Renal cortex interstitium (tissue), 11 donors: ENCODE measurements around the gene MYO3B. TPM values are rescaled to one million over a fixed set of nuclear protein-coding genes. Genes with fewer than 3 reads are reported as not detected.
"Not testable (repeated sequence)": the region's sequence is repeated elsewhere in the genome, so short reads cannot be mapped to it uniquely, and the experiment has no call there.

Experiments
- DNase-seq, 11 donors: peaks; one replicate each; pipeline ENCODE4 v3.0.0-alpha.2; 2013; ENCODE audit warnings: low read depth in 9 of 11, low spot score in 4 of 11; ENCODE audit errors: extremely low read depth in 1 of 11
- polyA plus RNA-seq, 3 donors: library from polyadenylated mRNA; unstranded; fragments of 120-200 nt; gene quantifications; one replicate each; pipeline ENCODE4 v1.2.1, GENCODE V29; 2013; ENCODE audit not compliant: insufficient read length in 3 of 3

The MYO3B gene
- polyA plus RNA-seq, 3 donors, result 6.1 to 9.9 (median 6.6) TPM

DNA sequence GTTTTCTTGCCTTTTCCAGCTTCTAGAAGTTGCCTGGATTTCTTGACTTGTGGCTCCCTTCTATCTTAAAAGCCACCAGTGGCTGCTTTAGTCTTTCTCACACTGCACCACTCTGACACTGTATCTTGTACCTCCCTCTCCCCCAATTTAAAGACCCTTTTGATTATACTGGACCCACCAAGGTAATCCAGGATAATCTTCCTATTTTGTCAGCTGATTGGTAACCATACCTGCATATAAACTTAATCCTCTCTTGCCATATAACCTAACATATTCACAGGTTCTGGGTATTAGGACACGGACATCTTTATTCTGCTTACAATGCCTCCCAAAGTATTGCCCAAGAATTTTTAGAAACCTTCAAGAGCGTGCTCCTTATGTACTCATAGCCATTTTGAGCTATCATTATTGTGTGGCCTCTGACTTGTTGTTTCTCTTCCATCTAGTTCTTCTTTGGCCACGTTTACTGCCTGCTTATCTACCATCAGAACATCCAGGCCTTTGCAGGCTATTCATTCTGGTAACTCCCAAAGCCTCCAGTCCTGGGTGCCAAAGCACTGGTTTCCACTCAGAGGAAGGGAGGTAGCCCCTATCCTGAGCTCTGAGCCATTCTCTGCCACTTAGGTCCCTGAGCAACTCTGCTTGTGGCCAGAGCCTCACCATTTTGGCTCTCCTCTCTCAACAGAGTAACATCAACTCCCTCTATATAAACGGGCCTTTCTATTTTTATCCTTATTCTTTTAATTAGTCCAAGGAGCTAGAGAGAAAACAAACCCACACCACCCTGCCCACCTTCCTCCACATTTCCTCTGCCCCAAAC, 70.8 kb downstream of the MYO3B start:
- no peak for DNase-seq

DNA sequence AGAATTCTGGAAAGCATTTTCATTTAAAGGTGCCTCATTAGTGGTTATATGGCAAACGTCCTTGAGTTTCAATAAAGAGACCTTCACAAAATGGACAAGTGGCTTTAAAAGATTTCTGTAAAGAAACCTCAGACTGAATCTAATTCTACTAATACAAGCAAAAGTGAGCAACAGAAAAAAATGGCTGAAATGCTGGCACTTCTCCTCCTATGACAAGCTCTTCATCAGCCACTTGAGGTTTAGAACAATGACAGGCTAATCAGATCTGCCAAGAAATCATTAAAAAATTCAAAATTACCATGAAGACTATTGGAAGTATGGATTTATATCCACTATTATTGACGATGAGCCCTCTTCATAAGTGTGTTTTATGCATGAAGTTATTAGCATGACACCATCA, 71.8 kb downstream of the MYO3B start:
- DNase-seq, result no peak

DNA sequence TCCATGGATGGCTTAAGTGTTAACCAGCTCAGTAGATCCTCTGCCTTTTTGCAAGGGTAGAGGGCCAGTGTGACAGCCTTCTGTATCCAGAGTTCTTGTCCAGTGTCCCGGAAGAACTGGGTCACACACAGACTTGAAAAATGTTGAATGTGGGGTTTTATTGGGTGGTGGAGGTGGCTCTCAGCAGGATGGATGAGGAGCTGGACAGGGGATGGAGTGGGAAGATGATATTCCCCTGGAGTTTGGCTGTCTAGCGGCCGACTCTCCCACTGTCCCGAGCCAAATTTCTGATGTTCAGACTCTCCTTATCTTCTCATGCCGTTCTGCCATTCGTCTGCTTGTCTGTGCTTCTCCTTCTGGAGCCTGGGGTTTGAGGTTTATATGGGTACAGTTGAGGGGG, 72.6 kb downstream of the MYO3B start:
- no peak for DNase-seq

DNA sequence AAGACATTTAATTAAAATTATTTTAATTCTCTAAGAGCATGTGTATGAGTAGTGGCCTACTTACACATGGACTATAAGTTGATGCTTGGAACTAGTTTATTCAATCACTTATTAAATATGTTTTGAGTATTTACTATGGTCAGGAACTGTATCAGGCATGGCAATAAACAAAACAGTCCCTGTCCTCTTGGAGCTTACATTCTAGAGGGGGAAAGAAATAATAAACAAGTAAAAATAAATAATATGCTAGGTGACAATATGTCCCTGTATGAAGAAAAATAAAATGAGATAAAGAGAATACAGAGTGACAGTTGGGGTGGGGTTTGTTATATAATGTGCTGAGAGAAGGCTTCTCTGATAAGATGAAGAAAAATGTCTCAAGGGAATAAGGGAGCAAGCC, 74.5 kb downstream of the MYO3B start:
- no peak for DNase-seq

DNA sequence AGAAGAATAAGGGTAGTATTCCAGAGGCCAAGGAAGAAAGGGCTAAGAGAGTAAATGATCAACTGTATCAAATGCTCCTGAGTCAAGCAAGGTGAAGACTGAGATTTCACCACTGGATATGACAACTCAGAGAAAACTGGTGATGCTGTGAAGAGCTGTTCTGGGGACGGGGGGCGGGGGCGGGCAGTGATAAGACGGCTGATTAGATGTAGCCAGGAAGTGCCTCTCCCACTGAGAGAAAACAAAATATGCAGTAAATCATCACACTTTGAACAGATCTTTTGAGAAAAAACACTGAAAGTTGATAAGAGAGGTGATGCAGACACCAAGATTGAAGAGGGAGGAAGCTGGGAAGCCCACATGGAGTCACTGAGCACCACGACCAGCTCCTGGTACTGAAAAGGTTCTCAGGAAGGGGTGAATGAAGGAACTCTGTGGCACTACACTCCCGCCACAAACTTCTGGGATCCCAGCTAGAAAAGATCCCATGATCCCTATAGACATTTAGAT, 75.8 kb downstream of the MYO3B start:
- no peak for DNase-seq

DNA sequence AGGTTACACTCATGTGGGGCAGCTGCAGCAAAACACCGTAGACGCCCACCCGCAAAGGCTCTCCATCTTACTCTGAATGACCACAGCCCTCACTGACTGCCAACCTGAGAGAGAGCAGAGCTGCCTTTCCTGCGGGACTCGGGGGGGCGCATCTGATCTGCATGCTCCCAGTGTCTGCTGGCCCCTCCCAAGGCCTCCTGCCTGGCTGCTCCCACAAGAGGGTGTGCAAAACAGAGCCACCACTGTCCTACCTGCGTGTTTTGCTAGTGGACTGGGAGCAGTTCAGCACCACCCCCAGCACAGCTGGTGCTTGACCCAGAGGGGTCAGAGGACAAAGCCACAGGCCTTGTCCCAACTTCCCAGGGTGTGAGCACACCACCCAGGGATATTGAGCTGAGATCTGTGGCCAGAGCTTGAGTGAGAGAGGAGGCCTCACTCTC, 76.4 kb downstream of the MYO3B start:
- DNase-seq, result no peak

DNA sequence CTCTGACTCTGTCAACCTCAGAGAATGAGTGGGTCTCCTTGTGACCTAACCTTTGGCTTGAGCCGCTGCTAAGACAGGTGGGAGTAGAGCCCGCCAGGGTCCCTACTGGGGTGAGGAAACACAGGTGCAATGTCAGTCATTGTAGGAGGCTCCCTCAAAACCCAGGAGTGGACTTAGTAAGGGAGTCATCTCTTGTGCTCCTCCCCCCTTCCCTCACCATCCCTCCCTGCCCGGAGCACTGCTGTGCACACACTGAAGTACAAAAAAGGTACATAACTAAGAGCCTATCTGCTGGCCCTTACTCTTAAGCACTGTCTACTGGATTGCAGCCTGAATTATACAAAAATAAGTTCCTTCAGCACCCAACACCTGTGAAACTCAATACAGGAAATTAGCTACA, 77.2 kb downstream of the MYO3B start:
- no peak for DNase-seq

DNA sequence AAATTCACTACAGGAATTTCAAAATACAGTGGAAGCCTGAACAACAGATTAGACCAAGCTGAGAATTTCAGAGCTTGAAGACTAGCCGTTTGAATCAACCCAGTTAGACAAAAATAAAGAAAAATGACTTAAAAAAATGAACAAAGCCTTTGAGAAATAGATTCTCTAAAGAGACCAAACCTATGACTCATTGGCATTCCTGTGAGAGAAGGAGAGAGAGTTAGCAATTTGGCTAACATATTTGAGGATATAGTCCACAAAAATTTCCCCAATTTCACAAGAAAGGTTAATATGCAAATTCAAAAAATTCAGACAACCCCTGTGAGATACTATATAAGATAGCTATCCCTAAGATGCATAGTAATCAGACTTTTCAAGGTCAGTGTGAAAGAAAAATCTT, 78.0 kb downstream of the MYO3B start:
- no peak for DNase-seq

DNA sequence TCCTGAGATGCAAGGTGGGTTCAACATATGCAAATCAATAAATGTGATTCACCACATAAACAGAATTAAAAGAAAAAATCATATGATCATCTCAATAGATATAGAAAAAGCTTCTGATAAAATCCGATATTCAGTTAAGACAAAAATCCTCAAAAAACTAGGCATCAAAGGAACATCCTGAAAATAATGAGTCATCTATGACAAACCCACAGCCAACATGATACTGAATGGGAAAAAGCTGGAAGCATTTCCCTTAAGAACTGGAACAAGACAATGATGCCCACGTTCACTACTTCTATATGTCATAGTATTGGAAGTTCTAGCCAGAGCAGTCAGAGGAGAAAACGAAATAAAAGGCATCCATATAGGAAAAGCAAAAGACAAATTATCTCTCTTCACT, 80.4 kb downstream of the MYO3B start:
- DNase-seq, result no peak

DNA sequence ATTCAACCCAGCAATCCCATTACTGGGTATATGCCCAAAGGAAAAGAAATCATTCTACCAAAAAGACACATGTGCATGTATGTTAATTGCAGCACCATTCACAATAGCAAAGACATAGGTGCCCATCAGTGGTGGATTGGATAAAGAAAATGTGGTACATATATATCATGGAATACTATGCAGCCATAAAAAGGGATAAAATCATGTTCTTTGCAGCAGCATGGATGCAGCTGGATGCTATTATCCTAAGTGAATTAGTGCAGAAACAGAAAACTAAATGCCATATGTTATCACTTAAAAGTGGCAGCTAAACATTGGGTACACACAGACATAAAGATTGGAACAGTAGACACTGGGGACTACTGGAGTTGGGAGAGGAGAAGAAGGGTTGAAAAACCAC, 82.2 kb downstream of the MYO3B start:
- no peak for DNase-seq

DNA sequence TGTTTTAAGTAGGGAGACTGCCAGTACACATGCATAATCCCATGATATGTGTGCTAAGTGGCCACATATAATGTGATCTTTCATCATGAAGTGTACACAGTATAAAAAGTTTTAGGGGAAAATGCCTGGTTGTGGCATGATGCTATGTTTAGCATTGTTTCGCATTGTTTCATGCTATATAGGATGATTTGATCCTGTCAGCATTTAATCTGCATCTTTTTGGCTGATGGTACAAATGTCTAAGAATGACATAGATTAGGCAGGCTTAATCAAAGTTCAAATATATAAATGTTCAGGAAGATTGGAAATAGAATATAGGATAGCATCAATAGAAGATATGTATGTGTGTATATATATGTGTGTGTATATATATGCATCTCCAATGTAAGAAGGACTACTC, 83.6 kb downstream of the MYO3B start:
- DNase-seq, result no peak

DNA sequence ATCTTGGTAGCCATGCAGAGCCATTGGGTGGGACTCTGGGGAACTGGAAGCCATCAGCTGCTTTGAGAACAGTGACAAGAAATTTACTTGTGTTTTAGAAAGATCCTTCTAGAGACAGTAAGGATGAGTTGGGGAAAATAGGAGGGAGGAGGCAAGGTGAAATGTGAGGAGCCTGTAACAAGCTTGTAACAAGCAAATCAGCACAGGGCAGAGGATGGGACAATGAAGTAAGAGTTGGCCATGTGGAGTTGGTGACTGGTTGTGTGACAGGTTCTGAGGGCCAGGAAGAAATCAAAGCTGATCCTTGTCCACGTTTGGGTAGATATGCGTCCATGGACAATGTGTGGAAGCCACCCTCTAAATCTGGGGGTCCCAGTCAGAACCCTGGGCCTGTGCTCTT, 84.4 kb downstream of the MYO3B start:
- no peak for DNase-seq

DNA sequence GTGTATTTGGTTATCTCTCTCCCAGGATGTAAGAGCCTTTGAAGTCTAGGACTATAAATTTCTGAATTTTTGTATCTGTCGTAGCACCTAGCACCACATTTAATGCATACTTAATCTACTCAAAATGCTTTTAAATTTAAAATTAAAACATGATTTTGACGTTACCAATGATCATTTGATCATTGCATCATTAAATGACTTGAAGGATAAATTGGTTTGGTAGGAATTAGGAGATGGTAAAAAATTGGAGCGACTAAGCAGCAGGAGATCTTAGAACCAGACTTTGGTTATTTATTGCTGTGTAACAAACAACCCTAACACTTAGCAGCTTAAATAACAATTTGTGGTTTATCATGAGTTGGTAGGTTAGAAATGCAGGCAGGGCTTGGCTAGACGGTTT, 84.9 kb downstream of the MYO3B start:
- no peak for DNase-seq

DNA sequence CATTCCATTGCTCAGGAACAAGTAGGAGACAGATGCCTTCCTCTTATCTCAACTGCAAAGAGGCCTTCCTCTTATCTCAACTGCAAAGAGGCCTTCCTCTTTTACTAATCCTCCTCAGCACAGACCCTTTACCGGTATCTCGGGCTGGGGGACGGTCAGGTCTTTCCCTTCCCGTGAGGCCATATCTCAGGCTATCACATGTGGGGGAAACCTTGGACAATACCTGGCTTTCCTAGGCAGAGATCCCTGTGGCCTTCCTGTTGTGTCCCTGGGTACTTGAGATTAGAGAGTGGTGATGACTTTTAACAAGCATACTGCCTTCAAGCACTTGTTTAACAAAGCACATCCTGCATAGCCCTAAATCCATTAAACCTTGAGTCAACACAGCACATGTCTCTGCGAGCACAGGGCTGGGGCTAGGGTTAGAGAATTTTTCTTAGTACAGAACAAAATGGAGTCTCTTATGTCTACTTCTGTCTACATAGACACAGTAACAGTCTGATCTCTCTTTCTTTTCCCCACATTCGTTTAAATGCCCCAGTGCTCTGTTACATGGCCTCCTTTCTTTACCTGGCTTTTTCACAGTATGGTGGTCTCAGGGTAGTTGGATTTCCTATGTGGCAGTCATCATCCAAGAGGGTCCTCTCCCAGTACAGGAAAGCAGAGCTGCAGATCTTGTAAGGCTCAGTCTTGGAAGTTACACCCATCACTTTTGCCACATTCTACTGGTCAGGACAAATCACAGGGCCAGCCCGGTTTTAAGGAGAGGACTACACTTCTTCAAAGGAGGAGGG, 86.0 kb downstream of the MYO3B start:
- not testable (repeated sequence) for DNase-seq

DNA sequence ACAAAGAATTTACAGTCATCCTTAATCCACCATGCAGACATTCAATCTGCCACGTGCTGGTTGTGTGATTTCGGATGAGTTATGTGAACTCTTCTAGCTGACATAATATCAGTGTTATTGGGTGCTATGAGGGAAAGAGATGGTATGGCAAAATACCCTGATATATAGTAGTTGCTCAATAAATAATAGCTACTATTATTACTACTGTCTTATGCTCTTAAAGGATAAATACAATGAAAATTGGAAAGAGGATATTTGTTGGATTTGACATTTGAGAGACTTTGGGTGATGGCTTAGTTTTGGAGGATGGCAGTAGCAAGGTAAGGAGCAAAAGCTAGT, 86.5 kb downstream of the MYO3B start:
- DNase-seq, result no peak

DNA sequence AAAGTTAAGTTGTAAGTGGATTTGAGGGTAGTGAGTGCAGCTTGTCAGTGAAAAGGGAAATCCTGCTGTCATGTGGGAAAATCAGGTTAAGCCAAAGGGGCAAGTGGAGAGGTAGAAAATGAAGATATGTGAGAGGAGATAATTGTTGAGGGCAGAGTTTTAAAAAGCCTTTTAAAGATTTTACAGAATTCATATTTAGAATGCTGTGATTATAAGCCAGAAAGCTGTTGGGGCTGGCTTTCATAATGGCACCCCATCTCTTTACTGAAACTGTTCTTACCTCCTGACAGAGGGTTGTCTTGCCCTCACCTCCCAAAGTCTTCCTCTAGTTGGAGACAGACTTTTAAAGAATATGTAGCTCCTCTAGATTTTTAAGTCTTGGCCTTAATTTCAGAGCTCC, 86.9 kb downstream of the MYO3B start:
- DNase-seq, result no peak

DNA sequence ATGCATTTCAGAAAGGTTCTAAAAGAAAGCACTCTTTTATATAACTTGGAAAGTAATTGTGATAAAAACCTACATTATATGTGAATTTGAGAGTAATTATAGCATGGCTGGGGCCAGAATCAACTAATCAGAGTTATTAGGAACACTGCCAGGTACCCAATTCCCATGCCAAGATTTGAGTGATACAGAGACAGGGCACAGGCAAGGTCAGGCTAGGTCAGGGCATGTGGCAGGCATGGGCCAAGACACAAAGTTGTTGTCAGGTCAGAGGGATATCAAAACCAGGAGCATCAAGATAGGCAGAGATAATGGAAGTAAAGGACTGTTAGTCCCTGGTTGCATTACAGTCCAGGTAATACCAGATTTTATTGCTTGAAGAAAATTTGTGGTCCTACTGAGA, 87.4 kb downstream of the MYO3B start:
- no peak for DNase-seq

DNA sequence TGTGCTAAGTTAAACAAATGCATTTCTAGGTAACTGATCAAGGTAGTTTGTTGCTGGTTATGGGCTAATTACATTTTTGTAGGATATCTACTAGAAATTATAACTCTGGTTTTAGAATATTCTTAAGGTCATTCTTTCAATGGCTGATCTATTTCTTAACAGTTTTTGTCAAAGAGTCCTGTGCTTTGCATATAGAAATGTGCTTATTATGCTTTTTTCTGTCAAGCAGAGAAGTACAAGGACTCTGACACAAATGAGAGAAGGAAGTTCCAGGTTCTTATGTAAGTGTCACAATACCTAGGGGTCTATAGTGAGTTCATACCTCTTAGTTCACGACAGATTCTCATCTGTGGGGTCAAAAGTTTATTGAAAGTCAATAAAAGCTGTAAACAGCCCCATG, 88.4 kb downstream of the MYO3B start:
- no peak for DNase-seq

DNA sequence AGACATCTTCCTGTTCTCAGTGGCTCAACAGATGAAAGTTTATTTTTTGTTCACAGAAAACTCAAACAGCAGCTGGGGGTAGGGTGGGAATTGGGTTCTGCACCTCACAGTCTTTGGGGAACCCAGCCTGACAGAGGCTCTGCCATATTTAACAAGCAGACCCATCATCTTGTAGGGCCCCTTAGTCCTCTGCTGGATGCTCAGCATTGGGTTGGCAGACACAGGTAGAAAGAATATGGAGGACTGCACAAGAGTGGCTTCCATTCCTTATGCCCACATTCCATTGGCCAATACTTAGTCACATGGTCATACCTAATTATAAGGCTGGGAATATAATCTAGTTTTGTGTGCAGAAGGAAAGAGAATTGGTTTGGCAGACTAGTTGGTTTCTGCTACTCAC, 89.1 kb downstream of the MYO3B start:
- DNase-seq, result no peak

DNA sequence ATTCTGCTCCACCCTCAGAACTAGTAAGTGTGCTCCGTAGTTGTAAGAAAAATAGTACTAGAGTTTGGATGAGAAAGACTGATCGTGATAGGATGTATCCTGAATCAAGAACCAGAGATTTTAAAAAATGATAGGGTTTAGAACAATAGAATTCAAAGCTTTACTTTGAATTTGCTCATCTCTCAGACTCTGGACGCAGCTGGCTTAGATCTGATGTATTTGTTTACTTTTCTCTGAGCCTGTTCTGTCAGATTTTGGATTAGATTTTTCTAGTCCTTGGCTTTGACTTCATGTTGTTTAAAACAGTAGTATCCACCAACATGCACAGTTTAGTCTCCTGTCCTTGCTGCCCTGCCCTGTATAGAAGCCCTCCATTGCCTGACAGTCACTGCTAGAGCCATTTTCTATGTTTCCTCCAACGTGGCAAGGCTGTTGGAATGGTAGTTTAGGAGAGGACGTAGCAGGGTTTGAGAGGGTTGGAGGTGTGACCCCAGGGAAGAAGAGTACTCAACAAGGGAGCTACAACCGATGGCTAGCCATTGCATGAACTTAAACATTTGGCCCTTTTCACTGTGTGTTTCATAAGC, 92.4 kb downstream of the MYO3B start:
- DNase-seq, result no peak
